ENCODE results near the gene KRT7.

KRT7 gene

GRCh38 chr12:52266514-52266913 lies 33.5 kb downstream of the KRT7 start:
- Histone ChIP-seq H3K4me3 (ENCODE audit: low read depth, low read length) (no peak overlapping the region), H3K27me3 (no peaks in the 10 kb centered on the region), H3K4me1 (no peaks in the 10 kb centered on the region), H3K36me3 (no peaks in the 10 kb centered on the region), H3K9me3 (no peaks in the 10 kb centered on the region)
- no peak for DNase-seq
- TF ChIP-seq CTCF (IDR thresholded peaks at IDR 0.05; ENCODE audit: low read depth, low read length) = no peak

GRCh38 chr12:52267266-52267665 lies 34.2 kb downstream of the KRT7 start:
- DNase-seq = no peak
- H3K9me3 ChIP-seq = no peaks in the 10 kb centered on the region
- no peak for TF ChIP-seq CTCF (IDR thresholded peaks at IDR 0.05; ENCODE audit: low read depth, low read length)
- no peak overlapping the region for H3K4me3 ChIP-seq (ENCODE audit: low read depth, low read length)
- H3K27me3 ChIP-seq = no peaks in the 10 kb centered on the region
- no peaks in the 10 kb centered on the region for H3K36me3 ChIP-seq
- H3K4me1 ChIP-seq = no peaks in the 10 kb centered on the region

- H3K4me1 ChIP-seq = no peaks in the 10 kb centered on the region
- DNase-seq = no peak
- no peaks in the 10 kb centered on the region for H3K27me3 ChIP-seq
- H3K4me3 ChIP-seq (ENCODE audit: low read depth, low read length) = no peak overlapping the region
- H3K9me3 ChIP-seq = no peaks in the 10 kb centered on the region
- H3K36me3 ChIP-seq = no peaks in the 10 kb centered on the region
- TF ChIP-seq CTCF (IDR thresholded peaks at IDR 0.05; ENCODE audit: low read depth, low read length) = no peak
Measured at GRCh38 chr12:52267699-52268098, 34.7 kb downstream of the KRT7 start.

GRCh38 chr12:52268212-52268611 lies 35.2 kb downstream of the KRT7 start:
- no peak for TF ChIP-seq CTCF (IDR thresholded peaks at IDR 0.05; ENCODE audit: low read depth, low read length)
- no peak for DNase-seq
- Histone ChIP-seq H3K36me3 (no peaks in the 10 kb centered on the region), H3K4me1 (no peaks in the 10 kb centered on the region), H3K27me3 (no peaks in the 10 kb centered on the region), H3K4me3 (ENCODE audit: low read depth, low read length) (no peak overlapping the region), H3K9me3 (no peaks in the 10 kb centered on the region)

- Histone ChIP-seq H3K9me3 (no peaks in the 10 kb centered on the region), H3K36me3 (no peaks in the 10 kb centered on the region), H3K4me3 (ENCODE audit: low read depth, low read length) (no peak overlapping the region), H3K4me1 (no peaks in the 10 kb centered on the region), H3K27me3 (no peaks in the 10 kb centered on the region)
- no peak for DNase-seq
- no peak for TF ChIP-seq CTCF (IDR thresholded peaks at IDR 0.05; ENCODE audit: low read depth, low read length)
Measured at GRCh38 chr12:52270541-52271070, 37.6 kb downstream of the KRT7 start.

GRCh38 chr12:52271158-52271557 lies 38.1 kb downstream of the KRT7 start:
- TF ChIP-seq CTCF (IDR thresholded peaks at IDR 0.05; ENCODE audit: low read depth, low read length) = no peak
- no peaks in the 10 kb centered on the region for H3K36me3 ChIP-seq
- no peak overlapping the region for H3K4me3 ChIP-seq (ENCODE audit: low read depth, low read length)
- no peaks in the 10 kb centered on the region for H3K9me3 ChIP-seq
- DNase-seq = no peak
- no peaks in the 10 kb centered on the region for H3K27me3 ChIP-seq
- H3K4me1 ChIP-seq = no peaks in the 10 kb centered on the region
